G401.6 (cell line): ENCODE data around the gene CDK8.
"Not testable (repeated sequence)": the region's sequence is repeated elsewhere in the genome, so short reads cannot be mapped to it uniquely, and the experiment has no call there.

Experiments used
- FAIRE-seq: peaks from 2 replicates; lab custom pipeline; 2012; peaks lifted over from hg19 to GRCh38; lab: Jason Lieb, UNC

The CDK8 gene

GRCh38 chr13:26316095-26316494 is 62.2 kb downstream of the CDK8 start:
- FAIRE-seq, result not testable (repeated sequence)

DNA sequence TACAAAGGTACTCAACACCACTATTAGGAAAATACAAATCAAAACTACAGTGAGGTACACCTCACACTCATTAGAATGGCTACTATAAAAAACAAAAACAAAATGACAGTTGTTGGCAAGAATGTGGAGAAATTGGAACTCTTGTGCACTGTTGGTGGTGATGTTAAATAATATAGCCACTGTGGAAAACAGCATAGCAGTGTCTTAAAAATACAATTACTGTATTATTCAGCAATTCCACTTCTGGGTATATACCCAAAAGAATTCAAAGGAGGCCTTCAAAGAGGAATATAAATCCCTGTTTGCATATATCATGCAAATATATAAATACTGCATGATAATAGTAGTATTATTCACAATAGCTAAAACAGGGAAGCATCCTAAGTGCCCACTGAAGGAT is 66.8 kb downstream of the CDK8 start:
- FAIRE-seq, result no peak

DNA sequence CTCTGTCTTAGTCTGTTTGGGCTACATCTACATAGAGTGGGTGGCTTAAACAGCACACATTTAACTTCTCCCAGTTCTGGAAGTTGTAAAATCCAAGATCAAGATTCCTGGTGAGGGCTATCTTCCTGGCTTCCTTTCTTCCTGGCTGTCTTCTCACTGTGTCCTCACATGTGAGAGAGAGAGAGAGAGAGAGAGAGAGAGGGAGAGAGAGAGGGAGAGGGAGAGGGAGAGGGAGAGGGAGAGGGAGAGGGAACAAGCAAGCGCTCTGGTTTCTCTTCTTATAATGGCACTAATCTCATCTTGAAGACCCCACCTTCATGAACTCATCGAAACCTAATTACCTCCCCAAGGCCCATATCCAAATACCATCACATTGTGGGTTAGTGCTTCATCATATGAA is 69.2 kb downstream of the CDK8 start:
- FAIRE-seq, result no peak

GRCh38 chr13:26323764-26324163 is 69.8 kb downstream of the CDK8 start:
- FAIRE-seq, result no peak

- no peak for FAIRE-seq
Measured at GRCh38 chr13:26324294-26324693, 70.4 kb downstream of the CDK8 start.

- FAIRE-seq, result no peak
Measured at GRCh38 chr13:26324867-26325266, 70.9 kb downstream of the CDK8 start.

GRCh38 chr13:26325876-26326275 is 71.9 kb downstream of the CDK8 start:
- no peak for FAIRE-seq

DNA sequence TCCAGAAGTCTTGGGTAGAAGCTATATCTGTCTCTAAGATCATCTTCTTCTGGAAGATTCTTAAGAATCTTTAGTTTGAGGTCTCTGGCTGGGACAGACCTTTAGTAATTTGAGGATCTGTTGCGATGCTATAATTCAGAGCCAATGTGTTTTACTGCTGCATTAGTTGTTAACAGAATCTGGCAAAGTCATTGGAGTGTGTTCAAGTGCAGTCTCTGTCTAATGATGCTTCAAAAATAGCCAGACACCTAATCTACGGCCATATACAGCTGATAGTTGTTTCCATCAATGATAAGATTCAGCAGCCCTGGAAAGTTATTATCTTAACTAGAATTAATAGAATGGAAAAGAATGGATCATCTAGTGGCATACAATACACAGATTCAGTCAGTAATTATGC is 72.6 kb downstream of the CDK8 start:
- no peak for FAIRE-seq

DNA sequence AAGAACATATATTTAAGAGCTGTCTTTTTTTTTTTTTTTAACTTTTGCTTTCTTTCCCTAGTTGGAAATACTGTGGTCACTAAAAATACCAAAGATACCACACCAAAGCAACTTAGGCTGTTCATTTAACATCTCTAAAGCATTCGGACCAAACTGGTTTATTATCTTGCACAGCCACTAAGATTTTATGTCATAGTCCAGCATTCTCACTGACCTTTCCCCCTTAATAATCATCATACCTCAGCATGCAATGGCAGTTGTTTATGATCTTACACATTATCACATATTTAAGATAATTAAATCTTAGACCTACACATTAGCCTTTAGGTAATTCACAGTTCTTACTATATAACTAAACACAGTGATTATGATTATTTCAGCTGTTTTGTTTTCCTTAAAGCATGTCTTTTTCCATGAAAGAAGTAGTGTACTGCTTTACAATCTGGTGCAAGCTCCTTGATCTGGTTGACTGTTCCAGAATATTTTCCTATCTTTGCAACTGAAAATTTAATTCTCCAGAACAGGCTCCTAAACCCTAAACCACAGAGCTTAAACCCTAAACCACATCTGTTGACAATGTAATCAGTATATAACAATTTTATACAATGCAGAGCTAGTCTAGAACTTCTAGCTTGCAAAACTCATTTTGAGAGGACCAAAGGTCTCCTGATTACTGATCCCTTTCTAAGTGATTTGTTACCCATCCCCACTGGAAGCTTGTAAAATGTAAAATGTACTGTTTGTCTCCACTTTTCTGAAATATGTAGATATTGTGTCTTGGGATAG is 74.2 kb downstream of the CDK8 start:
- no peak for FAIRE-seq

GRCh38 chr13:26335158-26335557 is 81.2 kb downstream of the CDK8 start:
- FAIRE-seq, result no peak

DNA sequence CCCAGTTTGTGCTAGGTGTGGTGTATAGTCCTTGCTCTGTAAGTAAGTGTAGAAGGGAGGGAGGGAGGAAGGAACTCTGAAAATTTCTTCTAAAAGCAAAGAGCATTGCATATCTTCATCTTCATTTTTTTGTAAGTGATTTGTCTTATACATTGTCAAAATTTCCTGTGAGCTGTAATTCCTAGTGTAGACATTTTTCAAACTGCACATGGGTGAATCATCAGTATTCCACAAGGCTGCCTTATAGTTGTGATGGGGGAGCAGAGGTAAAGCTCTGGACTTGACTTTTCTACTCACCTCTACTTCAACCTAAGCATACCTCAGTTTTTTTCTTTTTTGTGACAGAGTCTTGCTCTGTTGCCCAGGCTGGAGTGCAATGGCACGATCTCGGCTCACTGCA is 86.9 kb downstream of the CDK8 start:
- no peak for FAIRE-seq

DNA sequence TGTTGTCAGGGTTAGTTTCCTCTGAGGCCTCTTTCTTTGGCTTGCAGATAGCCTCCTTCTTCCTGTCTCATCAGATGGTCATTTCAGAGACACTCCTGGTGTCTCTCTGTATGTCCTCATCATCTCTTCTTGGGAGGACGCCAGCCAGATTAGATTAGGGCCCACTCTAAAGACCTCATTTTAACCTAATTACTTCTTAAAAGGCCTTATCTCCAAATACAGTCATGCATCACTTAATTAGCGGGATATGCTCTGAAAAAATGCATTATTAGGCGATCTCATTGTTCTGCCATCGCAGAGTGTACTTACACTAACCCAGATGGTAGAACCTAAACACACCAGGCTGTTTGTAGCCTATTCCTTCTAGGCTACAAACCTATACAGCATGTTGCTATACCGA is 89.0 kb downstream of the CDK8 start:
- no peak for FAIRE-seq

- no peak for FAIRE-seq
Measured at GRCh38 chr13:26343816-26344215, 89.9 kb downstream of the CDK8 start.

DNA sequence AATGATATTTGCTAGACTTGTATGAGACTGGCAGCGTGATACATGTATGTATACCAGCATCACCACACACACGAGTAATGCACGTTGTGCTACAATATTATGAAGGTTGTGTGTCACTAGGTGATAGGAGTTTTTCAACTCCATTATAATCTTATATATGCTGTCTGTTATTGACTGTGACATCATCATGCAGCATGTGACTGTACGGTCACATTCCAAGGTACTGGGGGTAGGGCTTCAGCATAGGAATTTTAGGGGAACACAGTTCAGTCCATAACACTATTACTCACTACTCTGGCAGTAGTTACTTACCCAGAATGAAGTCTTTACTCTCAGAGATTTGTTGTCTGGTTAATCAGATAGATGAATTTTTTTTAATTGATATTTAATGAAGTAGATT is 91.1 kb downstream of the CDK8 start:
- FAIRE-seq, result no peak

DNA sequence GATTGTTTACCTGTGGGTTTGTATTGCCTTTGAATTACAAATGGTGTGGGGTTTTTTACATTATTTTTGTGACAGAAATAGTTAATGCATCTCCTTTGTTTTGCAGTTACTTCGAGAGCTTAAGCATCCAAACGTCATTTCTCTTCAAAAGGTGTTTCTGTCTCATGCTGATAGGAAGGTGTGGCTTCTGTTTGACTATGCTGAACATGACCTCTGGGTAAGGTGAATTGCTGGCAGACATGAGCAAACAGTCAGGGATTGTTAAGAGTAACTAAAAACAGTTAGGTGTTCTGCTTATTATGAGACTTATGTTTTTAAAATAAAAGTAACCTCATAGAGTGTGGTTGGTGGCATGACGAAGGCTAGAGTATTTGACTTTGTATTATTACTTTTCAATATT is 95.0 kb downstream of the CDK8 start:
- FAIRE-seq, result no peak

DNA sequence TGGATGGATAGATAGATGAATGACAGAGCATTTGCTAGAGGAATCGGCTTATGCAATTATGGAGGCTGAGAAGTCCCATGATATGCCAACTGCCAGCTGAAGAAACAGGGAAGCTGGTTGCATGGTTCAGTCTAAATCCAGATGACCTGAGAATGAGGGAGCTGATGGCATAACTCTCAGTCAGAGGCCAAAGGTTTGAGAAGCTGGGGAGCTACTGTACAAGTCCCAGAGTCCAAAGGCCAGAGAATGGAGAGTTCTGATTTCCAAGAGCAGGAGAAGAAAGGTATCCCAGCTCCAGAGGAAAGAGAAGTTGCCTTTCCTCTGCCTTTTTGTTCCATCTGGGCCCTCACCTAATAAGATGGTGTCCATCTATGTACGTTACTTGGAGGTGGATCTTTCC is 108.3 kb downstream of the CDK8 start:
- no peak for FAIRE-seq

- FAIRE-seq, result no peak
Measured at GRCh38 chr13:26370553-26370952, 116.6 kb downstream of the CDK8 start.

DNA sequence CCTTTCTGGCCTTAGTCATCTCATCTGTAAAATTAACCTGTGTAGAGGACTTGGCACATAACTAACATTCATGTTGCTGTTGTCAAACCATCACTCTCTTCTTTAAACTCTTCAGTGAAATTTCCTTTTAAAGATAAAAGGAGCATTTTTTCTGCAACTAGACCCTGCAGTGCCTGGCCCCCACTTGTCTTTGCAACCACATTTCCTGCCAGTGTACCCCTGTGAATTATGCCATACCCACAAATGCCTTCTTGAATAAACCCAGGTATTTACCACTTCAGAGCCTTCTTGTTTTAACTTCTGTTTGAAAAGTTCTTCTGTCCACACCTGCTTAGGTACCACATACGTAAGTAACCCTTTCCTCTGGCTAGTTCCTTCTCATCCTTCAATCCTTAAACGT is 118.8 kb downstream of the CDK8 start:
- FAIRE-seq, result no peak

- no peak for FAIRE-seq
Measured at GRCh38 chr13:26376430-26376829, 122.5 kb downstream of the CDK8 start.

GRCh38 chr13:26377038-26377437 is 123.1 kb downstream of the CDK8 start:
- FAIRE-seq, result no peak

DNA sequence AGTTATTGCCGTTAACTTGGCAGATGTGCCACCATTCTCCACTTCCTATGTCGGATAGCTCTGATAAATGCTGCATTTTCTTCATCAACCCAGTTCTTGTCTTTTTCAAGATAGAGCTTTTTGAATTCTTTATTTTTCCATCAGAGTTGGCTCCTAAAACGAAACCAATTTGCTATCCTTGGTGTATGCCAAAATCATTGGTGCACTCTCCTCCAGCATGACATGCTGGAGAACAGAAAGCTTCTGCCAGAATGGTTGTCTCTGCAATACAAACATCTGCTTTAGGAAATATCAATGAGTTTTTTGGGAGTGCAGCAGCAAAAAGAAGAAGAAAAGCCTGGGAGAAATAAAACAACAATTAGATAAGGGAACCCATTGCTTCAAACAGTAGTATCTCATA is 124.2 kb downstream of the CDK8 start:
- no peak for FAIRE-seq

GRCh38 chr13:26379831-26380230 is 125.9 kb downstream of the CDK8 start:
- no peak for FAIRE-seq

- no peak for FAIRE-seq
Measured at GRCh38 chr13:26380930-26381329, 127.0 kb downstream of the CDK8 start.

DNA sequence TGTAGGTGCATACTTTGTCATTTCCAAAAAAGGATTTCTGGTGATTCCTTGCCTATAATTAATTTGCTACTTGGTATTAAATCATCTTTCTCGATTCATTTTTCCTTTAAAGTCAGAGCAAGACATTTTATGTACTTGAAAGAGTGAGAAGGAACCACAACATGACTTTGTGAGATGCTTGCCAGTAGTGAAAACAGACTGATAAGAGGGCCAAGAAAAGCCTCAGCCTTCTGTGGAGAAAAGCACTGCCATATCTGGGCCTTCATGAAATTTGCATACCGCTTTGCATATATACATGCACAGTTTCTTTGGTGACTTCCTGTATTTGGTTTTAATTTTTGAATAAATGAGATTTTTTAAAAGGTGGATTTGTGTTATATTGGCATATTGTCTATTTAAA is 128.4 kb downstream of the CDK8 start:
- FAIRE-seq, result no peak

DNA sequence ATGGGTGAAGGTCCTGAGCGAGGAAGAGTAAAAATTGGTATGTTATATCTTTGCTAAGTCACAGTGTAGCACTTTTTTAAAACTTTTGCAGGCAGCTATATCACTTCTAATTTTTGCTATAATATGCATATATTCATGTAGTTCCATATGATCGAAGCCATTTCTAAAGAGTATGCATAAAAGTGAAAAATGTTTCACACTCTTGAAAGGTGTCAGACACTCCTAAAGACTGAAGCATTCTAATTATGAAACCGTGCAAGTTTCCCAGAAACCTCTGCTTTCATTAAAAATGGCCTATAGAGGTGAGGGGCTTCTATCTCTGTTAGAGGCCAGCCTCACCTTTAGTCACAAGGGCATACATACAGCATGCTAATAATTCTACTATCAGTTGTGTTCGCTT is 128.9 kb downstream of the CDK8 start:
- FAIRE-seq, result no peak
